ENCODE measurements around the gene DENND6A. TPM values are rescaled to one million over a fixed set of nuclear protein-coding genes. Genes with fewer than 3 reads are reported as not detected.

DENND6A gene
- total RNA-seq, 1 donor from 2014 or later: 25.9 TPM

GRCh38 chr3:57682284-57682683, 10.6 kb downstream of the DENND6A start:
- ATAC-seq: no peak
- peaks cover 5% of the 10 kb centered on the region for H3K4me1 ChIP-seq

GRCh38 chr3:57681691-57682090, 11.2 kb downstream of the DENND6A start:
- no peak overlapping the region for H3K4me3 ChIP-seq
- peaks cover 1% of the 10 kb centered on the region for H3K4me1 ChIP-seq
- no peaks in the 10 kb centered on the region for H3K27me3 ChIP-seq
- DNase-seq: no peak
- no peak for TF ChIP-seq CTCF (IDR thresholded peaks at IDR 0.05)
- intact Hi-C loops (cut with DNase I): no loop called here
- H3K27ac ChIP-seq: no peak overlapping the region
- ATAC-seq: no peak
- no peaks in the 10 kb centered on the region for H3K9me3 ChIP-seq
- no peaks in the 10 kb centered on the region for H3K36me3 ChIP-seq

More at GRCh38 chr3:57682284-57682683, 10.6 kb downstream of the DENND6A start:
- no peaks in the 10 kb centered on the region for H3K36me3 ChIP-seq
- no peak for TF ChIP-seq CTCF (IDR thresholded peaks at IDR 0.05)
- H3K9me3 ChIP-seq: no peaks in the 10 kb centered on the region
- H3K27ac ChIP-seq: no peak overlapping the region
- no peak for DNase-seq
- intact Hi-C loops (cut with DNase I): no loop called here
- no peak overlapping the region for H3K4me3 ChIP-seq
- no peaks in the 10 kb centered on the region for H3K27me3 ChIP-seq

GRCh38 chr3:57680046-57680445, 12.8 kb downstream of the DENND6A start:
- ATAC-seq: no peak
- Histone ChIP-seq H3K36me3 (no peaks in the 10 kb centered on the region), H3K27ac (no peak overlapping the region), H3K4me3 (no peak overlapping the region), H3K4me1 (no peaks in the 10 kb centered on the region), H3K27me3 (no peaks in the 10 kb centered on the region), H3K9me3 (no peaks in the 10 kb centered on the region)
- no peak for DNase-seq
- intact Hi-C loops (cut with DNase I): no loop called here
- TF ChIP-seq CTCF (IDR thresholded peaks at IDR 0.05): no peak

GRCh38 chr3:57675530-57675929, 17.3 kb downstream of the DENND6A start:
- H3K4me3 ChIP-seq: no peak overlapping the region
- intact Hi-C loops (cut with DNase I): no loop called here
- no peak for TF ChIP-seq CTCF (IDR thresholded peaks at IDR 0.05)
- peaks cover 4% of the 10 kb centered on the region for H3K4me1 ChIP-seq
- DNase-seq (no peak), ATAC-seq (no peak)
- no peaks in the 10 kb centered on the region for H3K9me3 ChIP-seq
- no peaks in the 10 kb centered on the region for H3K36me3 ChIP-seq
- H3K27me3 ChIP-seq: no peaks in the 10 kb centered on the region
- no peak overlapping the region for H3K27ac ChIP-seq

- Histone ChIP-seq H3K4me1 (peaks cover 4% of the 10 kb centered on the region), H3K4me3 (no peak overlapping the region), H3K36me3 (no peaks in the 10 kb centered on the region), H3K27me3 (no peaks in the 10 kb centered on the region), H3K9me3 (no peaks in the 10 kb centered on the region), H3K27ac (no peak overlapping the region)
- DNase-seq: no peak
- TF ChIP-seq CTCF (IDR thresholded peaks at IDR 0.05): no peak
- intact Hi-C loops (cut with DNase I): no loop called here
- ATAC-seq: peak; percentile 45
These were observed 19.7 kb downstream of the DENND6A start for GRCh38 chr3:57673156-57673555.

- no peak for TF ChIP-seq CTCF (IDR thresholded peaks at IDR 0.05)
- DNase-seq (no peak), ATAC-seq (no peak)
- peaks cover 9% of the 10 kb centered on the region for H3K36me3 ChIP-seq
- no peak overlapping the region for H3K27ac ChIP-seq
- intact Hi-C loops (cut with DNase I): no loop called here
- H3K9me3 ChIP-seq: no peaks in the 10 kb centered on the region
- H3K4me1 ChIP-seq: peaks cover 4% of the 10 kb centered on the region
- H3K27me3 ChIP-seq: no peaks in the 10 kb centered on the region
- H3K4me3 ChIP-seq: no peak overlapping the region
These were observed 22.3 kb downstream of the DENND6A start for GRCh38 chr3:57670543-57670942.

All from upper lobe of right lung (tissue), 1 donor.